HEK293 (cell line): ENCODE measurements around the gene RASA4.
"Not testable (repeated sequence)": the region's sequence is repeated elsewhere in the genome, so short reads cannot be mapped to it uniquely, and the experiment has no call there.

Experiments
- CTCF ChIA-PET: fragments of 350-600 bp; formaldehyde crosslinking; extraction: SDS; loops from one replicate; lab custom pipeline; 2021; ENCODE audit warnings: antibody characterized with exemption; lab: Yijun Ruan, JAX
- POLR2A ChIA-PET: fragments of 300-600 bp; formaldehyde crosslinking; extraction: SDS; loops from one replicate; lab custom pipeline; 2020; ENCODE audit warnings: antibody characterized with exemption, inconsistent platforms; lab: Yijun Ruan, JAX
- H3K27ac ChIP-seq: fragments of 200-500 bp; sonication (Bioruptor generic); 2 replicates; pipeline ENCODE4 v1.5.1; 2014; ENCODE audit warnings: low read depth, low read length, control low read depth, inconsistent platforms; ENCODE audit errors: extremely low read depth
- H3K36me3 ChIP-seq, 2 experiments: fragments of 200-500 bp in 1 of 2; sonication (Bioruptor generic) in 1 of 2; 1 replicate in 1 of 2; 2 replicates in 1 of 2; pipeline ENCODE4 v1.5.1; 2014 to 2017; ENCODE audit warnings: inconsistent platforms in 2 of 2, low read length in 2 of 2; ENCODE audit not compliant: control insufficient read depth in 2 of 2, insufficient read depth in 1 of 2
- H3K4me1 ChIP-seq: fragments of 200-500 bp; sonication (Bioruptor generic); 2 replicates; pipeline ENCODE4 v1.5.1; 2014; ENCODE audit warnings: mild to moderate bottlenecking, low read length, inconsistent platforms; ENCODE audit not compliant: control insufficient read depth, insufficient read depth
- H3K4me3 ChIP-seq: 2 replicates; pipeline ENCODE4 v1.5.1; 2011; ENCODE audit warnings: low read depth, mild to moderate bottlenecking, control low read depth, low read length, moderate library complexity
- H3K9me3 ChIP-seq: fragments of 200-500 bp; sonication (Bioruptor generic); 2 replicates; pipeline ENCODE4 v1.5.1; 2014; ENCODE audit warnings: low read depth, low read length, inconsistent platforms; ENCODE audit not compliant: control insufficient read depth, insufficient read depth

The RASA4 gene

GRCh38 chr7:102542083-102542482 is 74.5 kb downstream of the RASA4 start:
- POLR2A ChIA-PET, H3K9me3 ChIP-seq, CTCF ChIA-PET, H3K4me3 ChIP-seq, H3K36me3 ChIP-seq, H3K4me1 ChIP-seq, H3K27ac ChIP-seq: not testable (repeated sequence)

DNA sequence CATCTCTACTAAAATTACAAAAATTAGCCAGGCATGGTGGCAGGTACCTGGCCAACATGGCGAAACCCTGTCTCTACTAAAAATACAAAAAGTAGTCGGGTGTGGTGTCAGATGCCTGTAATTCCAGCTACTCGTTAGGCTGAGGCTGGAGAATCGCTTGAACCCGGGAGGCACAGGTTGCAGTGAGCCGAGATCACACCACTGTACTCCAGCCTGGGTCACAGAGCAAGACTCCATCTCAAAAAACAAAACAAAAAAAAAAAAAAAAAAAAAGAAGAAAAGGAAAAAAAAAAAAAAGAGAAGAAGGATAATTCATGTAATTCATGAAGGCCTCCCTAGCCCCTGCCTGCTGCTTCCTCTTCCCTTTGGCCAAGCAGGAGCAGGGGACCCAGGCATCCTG is 76.0 kb downstream of the RASA4 start:
- H3K36me3 ChIP-seq, CTCF ChIA-PET: not testable (repeated sequence)

GRCh38 chr7:102535062-102535615 is 81.4 kb downstream of the RASA4 start:
- H3K4me3 ChIP-seq, H3K4me1 ChIP-seq, H3K27ac ChIP-seq, CTCF ChIA-PET, H3K9me3 ChIP-seq, POLR2A ChIA-PET, H3K36me3 ChIP-seq: not testable (repeated sequence)

More for the DNA sequence above, 76.0 kb downstream of the RASA4 start:
- H3K9me3 ChIP-seq, POLR2A ChIA-PET, H3K4me1 ChIP-seq, H3K4me3 ChIP-seq, H3K27ac ChIP-seq: not testable (repeated sequence)

GRCh38 chr7:102532127-102532526 is 84.4 kb downstream of the RASA4 start:
- H3K27ac ChIP-seq, POLR2A ChIA-PET, H3K36me3 ChIP-seq, H3K4me3 ChIP-seq, H3K4me1 ChIP-seq, H3K9me3 ChIP-seq, CTCF ChIA-PET: not testable (repeated sequence)

DNA sequence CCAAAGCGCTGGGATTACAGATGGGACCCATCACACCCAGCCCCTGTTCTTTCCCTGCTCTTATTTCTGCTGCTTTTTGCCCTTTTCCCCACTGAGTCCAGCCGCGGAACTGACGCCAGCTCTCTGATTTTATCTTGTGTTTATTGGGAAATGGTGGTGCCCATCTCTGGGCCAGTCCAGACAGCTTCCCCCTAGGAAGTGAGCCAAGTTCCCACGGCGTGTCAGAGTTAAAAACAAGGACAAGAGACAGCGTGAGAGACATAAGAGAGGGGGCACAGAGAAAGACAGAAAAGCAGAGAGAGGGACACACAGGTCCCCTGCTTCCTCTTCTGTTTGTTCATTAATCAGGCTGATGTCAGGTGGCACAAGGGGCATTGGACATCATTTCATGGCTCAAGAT is 85.0 kb downstream of the RASA4 start:
- H3K27ac ChIP-seq, POLR2A ChIA-PET, H3K4me3 ChIP-seq, H3K4me1 ChIP-seq, H3K36me3 ChIP-seq, H3K9me3 ChIP-seq, CTCF ChIA-PET: not testable (repeated sequence)

DNA sequence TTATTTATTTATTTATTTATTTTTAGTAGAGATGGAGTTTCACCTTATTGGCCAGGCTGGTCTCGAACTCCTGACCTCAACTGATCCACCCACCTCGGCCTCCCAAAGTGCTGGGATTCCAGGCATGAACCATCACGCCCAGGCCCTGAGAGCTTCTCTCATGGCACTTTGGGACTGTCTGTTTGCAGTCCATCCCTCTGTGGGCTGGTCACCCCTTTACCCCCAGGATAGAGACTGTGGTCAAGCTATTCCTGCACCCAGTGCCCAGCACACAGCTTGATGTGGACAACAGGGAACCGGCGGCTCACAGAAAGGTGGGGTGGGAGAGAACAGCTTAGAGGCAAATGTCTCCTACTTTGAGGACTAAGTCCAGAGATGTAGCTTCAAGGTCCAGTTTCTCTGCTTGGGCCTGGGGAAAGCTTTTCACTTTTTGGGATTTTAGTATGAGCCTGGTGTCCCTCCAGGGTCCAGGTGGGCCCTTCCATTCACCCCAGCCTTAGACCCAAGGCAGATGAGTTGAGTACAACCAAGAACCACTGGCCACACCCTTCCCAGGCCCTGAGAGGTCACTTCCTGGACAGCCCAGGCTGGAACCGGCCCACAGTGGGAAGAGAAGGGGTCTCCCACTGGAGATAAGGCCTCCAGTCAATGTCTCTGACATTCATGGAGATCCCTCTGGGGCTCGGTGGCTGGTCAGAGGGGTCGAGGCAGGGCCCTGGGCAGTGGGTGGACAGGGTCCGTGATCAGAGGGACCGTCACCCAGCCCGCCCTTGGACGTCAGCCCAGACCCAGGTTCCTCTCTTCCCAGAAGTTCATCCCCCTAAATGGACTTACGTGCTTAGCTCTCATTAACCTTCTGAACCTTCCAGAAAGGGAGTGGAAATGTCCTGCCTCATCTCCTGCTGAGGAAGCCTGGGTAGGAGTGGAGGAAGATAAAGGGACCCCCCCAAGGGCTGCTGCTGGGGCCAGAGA is 88.4 kb downstream of the RASA4 start:
- H3K27ac ChIP-seq, H3K36me3 ChIP-seq, H3K4me1 ChIP-seq, H3K9me3 ChIP-seq, H3K4me3 ChIP-seq, POLR2A ChIA-PET: not testable (repeated sequence)
- CTCF ChIA-PET, result interaction anchor here (0.7 kb wide), 1 partner anchor 785 kb away, joined by 3 read pairs; no protein-coding TSS in a partner anchor

DNA sequence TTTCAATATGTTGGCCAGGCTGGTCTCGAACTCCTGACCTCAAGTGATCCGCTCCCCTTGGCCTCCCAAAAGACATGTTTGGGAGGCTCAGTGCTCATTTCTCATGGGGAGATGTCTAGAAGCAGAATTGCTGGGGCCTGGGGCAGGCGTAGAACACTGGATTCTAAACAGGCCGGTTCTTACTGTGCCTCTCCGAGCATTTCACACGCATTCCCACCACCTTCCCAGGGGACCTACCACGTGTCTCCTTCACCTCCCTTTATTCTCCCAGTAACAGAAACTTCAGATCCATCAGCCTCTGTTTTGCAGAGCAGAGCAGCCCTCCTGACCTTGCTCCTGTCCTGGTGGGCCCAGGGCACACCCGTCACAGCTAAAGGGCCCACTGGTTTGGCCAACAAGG is 89.4 kb downstream of the RASA4 start:
- CTCF ChIA-PET, result interaction anchor here (0.7 kb wide), 1 partner anchor 784 kb away, joined by 3 read pairs; no protein-coding TSS in a partner anchor
- H3K4me3 ChIP-seq, POLR2A ChIA-PET: not testable (repeated sequence)

GRCh38 chr7:102524803-102525202 is 91.8 kb downstream of the RASA4 start:
- CTCF ChIA-PET, H3K36me3 ChIP-seq, H3K9me3 ChIP-seq, POLR2A ChIA-PET, H3K4me3 ChIP-seq, H3K4me1 ChIP-seq, H3K27ac ChIP-seq: not testable (repeated sequence)

More for the DNA sequence above, 89.4 kb downstream of the RASA4 start:
- H3K27ac ChIP-seq, H3K4me1 ChIP-seq, H3K36me3 ChIP-seq, H3K9me3 ChIP-seq: not testable (repeated sequence)
